Stomach (tissue), 4 donors: ENCODE results near the gene CCKAR.

Experiments used
- CTCF ChIP-seq, 7 experiments: fragments of 450-650 bp in 4 of 7; fragments of 200-600 bp in 3 of 7; sonication (generic) in 3 of 7; IDR thresholded peaks; one replicate each; pipeline ENCODE4 v1.5.1; 2016 to 2019; ENCODE audit warnings: antibody characterized with exemption in 7 of 7, control low read depth in 2 of 7, mild to moderate bottlenecking in 1 of 7
- EP300 ChIP-seq: sonication (generic); formaldehyde crosslinking; IDR thresholded peaks from one replicate; pipeline ENCODE4 v1.6.1; 2017; ENCODE audit warnings: antibody characterized with exemption
- POLR2A ChIP-seq, 4 donors: fragments of 450-650 bp; IDR thresholded peaks; one replicate each; pipeline ENCODE4 v1.6.1; 2016; ENCODE audit warnings: antibody characterized with exemption in 4 of 4, control low read depth in 2 of 4, mild to moderate bottlenecking in 1 of 4, moderate library complexity in 1 of 4
- POLR2AphosphoS5 ChIP-seq, 3 donors: sonication (generic); formaldehyde crosslinking; IDR thresholded peaks; one replicate each; pipeline ENCODE4 v1.6.1; 2016; ENCODE audit warnings: antibody characterized with exemption in 3 of 3

- no peak for TF ChIP-seq POLR2AphosphoS5 (IDR thresholded peaks at IDR 0.05)
- TF ChIP-seq POLR2A (IDR thresholded peaks at IDR 0.05), result no peak
- no peak for TF ChIP-seq CTCF (IDR thresholded peaks at IDR 0.05)
- TF ChIP-seq EP300, result no peak
Measured at GRCh38 chr4:26524011-26524410, 33.7 kb upstream of the CCKAR start.
